Stimulated activated naive CD4-positive, alpha-beta T cell treated with Interleukin-2 at 50 U/mL for 16 hours (primary cell): ENCODE measurements around the gene CIC.

ENCODE experiments used
- DNase-seq: peaks from one replicate; lab custom pipeline; 2025; lab: John Stamatoyannopoulos, UW

The CIC gene

GRCh38 chr19:42244347-42245220 lies 24.5 kb upstream of the CIC start:
- peak; percentile 91 for DNase-seq

GRCh38 chr19:42245231-42245630 lies 23.8 kb upstream of the CIC start:
- DNase-seq: no peak

- DNase-seq: no peak
These were observed 22.7 kb upstream of the CIC start for GRCh38 chr19:42246143-42246921.

GRCh38 chr19:42246922-42247639 lies 22.0 kb upstream of the CIC start:
- DNase-seq: no peak

GRCh38 chr19:42247640-42248199 lies 21.3 kb upstream of the CIC start:
- no peak for DNase-seq

- DNase-seq: no peak
These were observed 20.5 kb upstream of the CIC start for GRCh38 chr19:42248270-42249148.

- no peak for DNase-seq
These were observed 19.8 kb upstream of the CIC start for GRCh38 chr19:42249149-42249750.

GRCh38 chr19:42249769-42250168 lies 19.3 kb upstream of the CIC start:
- DNase-seq: no peak

- DNase-seq: no peak
These were observed 18.8 kb upstream of the CIC start for GRCh38 chr19:42250183-42250665.

GRCh38 chr19:42250666-42251531 lies 18.2 kb upstream of the CIC start:
- DNase-seq: no peak

GRCh38 chr19:42251572-42252358 lies 17.3 kb upstream of the CIC start:
- no peak for DNase-seq

- no peak for DNase-seq
These were observed 16.4 kb upstream of the CIC start for GRCh38 chr19:42252365-42253244.

- peak; percentile 62 for DNase-seq
These were observed 15.6 kb upstream of the CIC start for GRCh38 chr19:42253245-42254088.

- DNase-seq: peak; percentile 78
These were observed 14.8 kb upstream of the CIC start for GRCh38 chr19:42254089-42254849.

- DNase-seq: peak; percentile 90
These were observed 13.9 kb upstream of the CIC start, which contains the start of gene ERF for GRCh38 chr19:42254850-42255765. TSS of gene ERF (minus strand) at chr19:42255128. CDS start at chr19:42254999, 129 bp downstream.
